Mesenteric fat pad (tissue), 1 donor: ENCODE measurements around the gene CDH19. TPM values are rescaled to one million over a fixed set of nuclear protein-coding genes. Genes with fewer than 3 reads are reported as not detected.
"Not testable (repeated sequence)": the region's sequence is repeated elsewhere in the genome, so short reads cannot be mapped to it uniquely, and the experiment has no call there.

Experiments used
- DNase-seq: peaks from one replicate; pipeline ENCODE4 v3.0.0-alpha.2; 2020; ENCODE audit warnings: low spot score
- total RNA-seq: library from RNA; stranded (reverse); fragmentation: NEBNext Ultra II Directional; extraction: Animal tissue kit (Norgen Biotek cat#: 25700); gene quantifications from one replicate; pipeline ENCODE4 v1.2.1, GENCODE V29; 2021
- donor health status: DM: yes; HTN: yes; CAD: no.

Gene CDH19
- total RNA-seq, 1 donor from 2014 or later = 0.35 TPM

DNA sequence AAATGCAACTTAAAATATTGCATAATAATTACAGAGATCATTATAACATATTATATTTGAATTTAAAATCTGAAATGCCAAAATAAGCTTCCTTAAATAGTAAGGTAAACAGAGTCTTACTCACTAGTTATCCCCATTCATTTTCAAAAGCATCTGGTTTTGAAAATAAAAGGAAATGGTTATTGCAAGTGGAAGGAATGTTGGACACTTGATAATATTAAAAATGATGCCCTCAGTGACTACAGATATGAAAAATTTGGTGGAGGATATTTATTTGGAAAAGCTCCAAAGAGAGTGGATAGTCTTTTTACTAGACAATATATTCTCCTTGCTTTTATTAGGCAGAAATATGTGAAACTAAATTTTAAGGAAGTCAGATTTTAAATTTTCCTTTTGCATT, 39.7 kb downstream of the CDH19 start:
- DNase-seq = no peak

DNA sequence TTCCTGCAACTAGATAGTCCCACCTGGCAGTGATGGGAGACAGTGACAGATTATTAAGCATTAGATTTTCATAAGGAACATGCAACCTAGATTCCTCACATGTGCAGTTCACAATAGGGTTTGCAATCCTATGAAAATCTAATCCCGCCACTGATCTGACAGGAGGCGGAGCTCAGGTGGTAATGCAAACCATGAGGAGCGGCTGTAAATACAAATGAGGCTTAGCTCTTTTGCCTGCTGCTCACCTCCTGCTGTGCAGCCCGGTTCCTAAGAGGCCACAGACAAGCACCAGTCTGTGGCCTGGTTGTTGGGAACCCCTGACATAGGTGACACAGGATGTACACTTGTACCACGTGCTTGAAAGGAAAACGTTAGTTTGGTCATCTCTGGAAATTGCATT, 41.6 kb downstream of the CDH19 start:
- DNase-seq = no peak

DNA sequence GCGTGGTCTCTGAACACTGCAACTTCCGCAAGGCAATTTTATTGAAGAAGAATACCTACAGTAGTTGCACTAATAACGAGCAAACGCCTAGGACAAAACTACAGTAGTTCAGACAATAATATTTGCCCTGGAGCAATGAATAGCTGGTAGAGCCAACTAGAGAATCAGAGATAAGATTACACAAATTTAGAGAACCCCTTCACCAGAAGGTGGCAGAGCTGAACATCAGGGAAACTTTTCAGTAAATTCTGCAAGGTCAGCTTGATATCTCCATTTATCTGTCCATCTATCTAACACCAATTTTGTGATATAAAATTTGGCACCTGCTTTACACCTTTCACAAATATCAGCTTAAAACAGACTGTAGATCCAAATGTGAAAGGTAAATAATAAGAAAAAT, 43.8 kb downstream of the CDH19 start:
- DNase-seq = no peak

DNA sequence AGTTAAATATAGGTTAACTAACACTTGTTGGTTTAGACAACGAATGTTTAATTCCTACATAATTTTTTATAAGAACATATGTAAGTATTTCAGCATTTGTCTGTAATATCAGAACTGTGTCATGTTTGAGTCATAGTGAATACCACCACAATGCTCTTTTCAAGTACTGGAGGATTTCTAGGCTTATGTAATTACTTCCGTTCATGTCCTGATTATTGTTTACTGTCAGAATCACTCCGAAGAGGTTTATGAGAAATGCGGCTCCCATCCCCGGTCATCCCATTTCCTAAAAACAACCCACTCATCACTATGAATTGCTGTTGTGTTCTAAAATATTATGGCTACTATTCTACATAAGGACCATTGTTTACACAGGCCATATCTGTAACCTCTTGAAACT, 45.1 kb downstream of the CDH19 start:
- DNase-seq = no peak

DNA sequence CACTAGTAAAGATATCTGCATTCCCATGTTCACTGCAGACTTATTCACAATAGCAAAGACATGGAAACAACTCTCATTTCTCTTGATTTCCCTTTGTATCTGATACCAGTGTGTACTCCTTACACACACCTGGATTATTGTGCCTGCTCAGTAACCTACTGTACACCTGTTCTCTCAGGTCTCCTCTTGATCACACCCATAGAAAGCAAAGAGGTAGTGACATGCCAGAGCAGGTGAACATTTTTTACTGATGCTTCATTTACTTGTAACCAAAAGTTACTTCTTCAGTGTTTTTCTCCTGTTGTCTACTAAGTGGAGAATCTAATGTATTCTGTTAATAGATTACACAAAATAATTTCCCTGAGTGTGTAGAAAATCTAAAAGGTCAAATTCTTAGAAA, 46.8 kb downstream of the CDH19 start:
- DNase-seq = no peak

DNA sequence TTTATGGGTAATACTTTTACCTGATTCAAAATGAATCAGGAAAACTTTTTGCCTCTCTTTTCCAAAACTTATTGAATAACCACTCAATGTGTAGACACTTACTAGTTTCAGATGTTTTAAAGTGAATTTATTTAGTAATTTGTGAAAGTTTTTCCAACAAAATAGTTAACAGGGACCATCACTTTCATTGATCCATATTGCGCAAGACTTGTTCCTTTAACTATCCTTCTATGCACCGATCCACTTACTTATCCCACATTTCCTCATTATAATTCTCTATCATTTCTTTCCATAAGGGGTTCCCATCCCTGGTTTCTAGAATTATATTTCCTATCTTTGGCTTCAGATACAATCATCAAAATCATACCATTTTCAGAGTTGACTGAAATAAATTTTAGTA, 48.3 kb downstream of the CDH19 start:
- DNase-seq = no peak

DNA sequence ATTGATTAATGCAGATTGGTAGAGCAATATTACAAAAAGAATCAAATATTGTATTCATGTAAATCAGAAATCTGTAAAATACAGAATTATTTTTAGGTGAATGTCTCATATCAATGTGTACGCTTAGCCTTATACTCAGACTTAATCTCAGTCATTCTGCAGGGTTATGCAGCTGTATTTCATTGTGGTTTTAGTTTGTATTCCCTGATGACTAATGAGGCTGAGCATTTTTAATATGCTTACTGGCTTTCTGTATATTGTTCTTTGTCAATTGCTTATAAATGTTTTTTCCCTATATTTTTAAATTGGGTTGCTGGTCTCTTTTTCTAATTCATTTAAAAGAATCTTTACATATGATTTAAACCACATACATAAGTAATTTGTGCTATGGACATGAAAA, 50.1 kb downstream of the CDH19 start:
- DNase-seq = no peak

DNA sequence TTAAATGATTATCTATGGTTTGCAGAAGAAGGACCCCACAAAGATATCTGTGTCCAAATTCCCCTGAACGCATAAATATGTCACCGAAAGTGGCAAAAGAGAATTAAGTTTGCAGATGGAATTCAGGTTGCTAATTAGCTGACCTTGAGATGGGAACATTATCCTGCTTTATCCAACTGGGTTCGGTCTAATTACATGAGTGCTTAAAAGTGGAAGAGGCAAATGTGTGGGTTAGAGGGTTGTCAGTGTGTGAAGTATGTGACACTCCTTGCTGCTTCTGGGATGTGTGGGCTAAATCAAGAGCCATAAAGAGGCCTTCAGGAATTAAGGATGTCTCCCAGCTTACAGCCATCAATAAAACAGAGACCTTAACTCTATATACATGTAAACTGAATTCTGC, 53.5 kb downstream of the CDH19 start:
- no peak for DNase-seq

DNA sequence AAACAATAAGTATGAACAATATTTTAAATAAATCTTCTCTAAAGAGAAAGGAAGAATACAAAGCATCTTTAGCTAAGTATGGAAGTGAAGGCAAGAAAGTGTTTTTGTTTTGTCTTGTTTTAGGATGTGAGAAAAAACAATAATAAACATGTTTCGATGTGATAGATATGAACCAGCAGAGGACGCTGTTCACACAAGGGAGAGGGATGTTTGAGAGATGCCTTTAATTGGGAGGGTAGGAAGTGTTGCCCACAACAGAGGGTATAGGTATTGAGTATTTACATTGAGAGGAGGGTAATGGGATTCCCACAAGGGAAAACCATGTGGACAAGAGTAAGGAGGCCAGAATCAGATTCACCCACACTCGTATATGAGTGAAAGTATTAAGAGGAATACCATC, 55.1 kb downstream of the CDH19 start:
- no peak for DNase-seq

DNA sequence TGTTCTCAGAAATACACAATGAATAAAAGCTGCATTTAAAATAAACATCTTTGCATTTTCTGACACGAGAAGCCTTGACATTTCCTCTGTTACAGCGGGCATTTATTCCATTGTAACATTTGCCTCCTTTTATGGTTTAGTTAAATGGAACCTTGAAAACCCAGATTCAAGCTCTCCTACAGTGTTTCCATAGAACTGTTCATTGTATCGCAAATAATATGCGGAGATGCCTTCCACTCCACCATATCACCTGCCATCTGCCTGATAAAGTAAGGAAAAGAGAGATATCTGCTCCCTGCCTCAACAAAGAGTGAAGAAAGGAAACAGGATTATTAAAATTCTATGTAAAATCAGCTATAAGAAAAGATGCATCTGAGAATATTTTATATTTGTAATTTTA, 69.8 kb downstream of the CDH19 start:
- no peak for DNase-seq

DNA sequence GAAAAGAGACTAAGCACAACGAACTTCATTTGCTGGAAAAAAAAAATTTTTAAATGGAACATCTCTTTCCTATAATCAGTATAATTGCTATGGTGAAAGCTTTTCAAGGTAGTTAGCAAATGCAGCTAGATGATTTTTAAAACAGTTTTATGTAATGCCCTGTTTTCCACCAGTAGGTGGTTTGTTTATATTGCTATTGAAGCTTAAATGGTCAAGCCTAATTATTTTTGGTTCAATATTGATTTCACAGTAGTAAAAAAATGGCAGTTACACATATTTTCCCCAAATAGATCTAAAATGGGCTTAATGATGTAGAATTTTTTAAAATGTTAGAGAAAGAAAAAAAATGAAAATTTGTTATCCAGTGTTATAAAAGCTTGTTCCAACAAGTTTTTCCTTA, 70.2 kb downstream of the CDH19 start:
- DNase-seq = no peak

DNA sequence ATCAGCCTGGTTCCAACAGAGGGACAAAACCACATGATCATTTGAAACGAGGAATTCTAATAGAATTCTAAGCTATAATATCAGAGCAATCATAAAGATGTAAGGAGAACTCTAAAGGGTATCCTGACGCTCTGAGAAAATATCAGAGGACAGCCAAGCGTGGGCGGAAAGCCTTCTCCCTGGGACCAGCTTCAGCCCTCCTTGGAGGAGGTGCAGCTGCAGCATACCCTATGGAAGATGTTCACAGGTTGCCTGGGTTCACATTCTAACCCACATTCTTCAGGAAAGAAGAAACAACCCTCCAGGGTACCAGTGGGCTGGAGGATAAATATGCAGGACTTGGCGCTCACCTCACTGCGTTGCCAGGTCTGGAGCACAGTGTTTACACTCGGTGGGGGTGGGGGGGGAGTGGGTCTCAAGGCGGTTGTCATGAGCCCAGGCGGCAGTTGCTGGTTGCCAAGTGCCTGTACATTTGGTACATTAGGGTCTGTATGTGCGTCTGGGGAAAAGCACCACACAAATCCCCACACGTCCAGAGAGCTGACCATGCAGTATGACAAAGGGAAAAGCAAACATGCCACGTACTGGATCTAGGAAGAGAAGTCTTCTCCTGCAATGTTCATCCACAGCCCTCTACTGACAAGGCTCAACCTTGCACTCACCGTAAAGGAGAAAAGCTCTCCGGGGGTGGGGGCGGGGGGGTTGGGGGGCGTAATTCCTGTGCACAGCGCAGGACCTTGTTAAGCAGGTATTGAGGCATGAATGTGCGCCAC, 80.5 kb downstream of the CDH19 start:
- DNase-seq = no peak

DNA sequence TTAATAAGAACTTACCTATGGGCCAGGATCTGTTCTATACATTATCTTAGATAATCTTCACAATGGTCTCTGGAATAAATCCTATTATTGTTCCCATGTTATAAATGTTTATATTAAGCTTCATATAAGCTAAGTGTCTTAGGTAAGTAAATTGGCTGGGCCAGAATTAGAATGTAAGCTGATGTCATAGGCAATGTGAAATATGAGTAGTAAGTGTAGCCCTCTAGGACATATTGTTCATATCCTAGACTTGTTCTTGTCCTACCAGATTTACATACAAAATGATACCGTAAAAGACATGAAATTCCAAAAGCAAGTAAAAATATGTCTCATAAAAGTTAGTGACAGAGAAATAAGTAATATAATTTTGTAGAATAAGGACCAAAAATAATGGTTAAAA, 89.9 kb downstream of the CDH19 start:
- DNase-seq = no peak

DNA sequence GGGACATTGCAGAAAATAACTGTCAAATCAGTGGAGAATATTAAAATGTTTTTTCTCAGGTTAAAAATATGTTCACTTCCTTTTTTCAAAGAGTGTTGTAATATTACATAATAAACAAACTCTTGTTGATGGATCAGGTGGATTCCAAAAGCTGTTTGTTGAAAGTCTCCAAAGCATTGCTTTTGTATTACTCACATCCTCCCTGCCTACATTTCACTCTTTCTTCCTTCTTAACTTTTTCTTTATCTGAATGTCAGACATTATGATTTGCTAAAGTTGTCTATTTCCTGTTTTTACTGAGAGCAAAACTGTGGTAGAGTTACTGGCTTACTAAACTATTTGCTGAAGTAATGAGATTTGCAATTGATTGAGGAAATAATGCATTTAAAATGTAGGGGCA, 92.1 kb downstream of the CDH19 start:
- DNase-seq = no peak

DNA sequence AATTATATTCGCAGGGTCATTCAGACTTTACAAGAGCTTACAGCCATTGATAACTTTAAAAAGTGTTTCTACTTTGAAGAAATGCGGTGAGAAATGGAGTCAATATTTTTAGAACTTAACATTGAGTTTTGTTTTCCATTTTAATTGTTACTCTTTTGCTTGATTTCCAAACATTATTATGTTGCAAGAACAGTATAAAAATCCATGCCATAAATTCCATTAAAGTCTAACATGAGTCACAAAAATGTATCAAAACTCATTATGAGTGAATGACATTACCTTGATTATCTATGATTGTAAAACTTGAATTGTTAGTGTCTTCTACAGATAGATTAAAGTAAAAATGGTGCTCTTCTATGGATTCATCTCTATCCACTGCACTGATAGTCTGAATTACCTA, 92.6 kb downstream of the CDH19 start:
- no peak for DNase-seq

DNA sequence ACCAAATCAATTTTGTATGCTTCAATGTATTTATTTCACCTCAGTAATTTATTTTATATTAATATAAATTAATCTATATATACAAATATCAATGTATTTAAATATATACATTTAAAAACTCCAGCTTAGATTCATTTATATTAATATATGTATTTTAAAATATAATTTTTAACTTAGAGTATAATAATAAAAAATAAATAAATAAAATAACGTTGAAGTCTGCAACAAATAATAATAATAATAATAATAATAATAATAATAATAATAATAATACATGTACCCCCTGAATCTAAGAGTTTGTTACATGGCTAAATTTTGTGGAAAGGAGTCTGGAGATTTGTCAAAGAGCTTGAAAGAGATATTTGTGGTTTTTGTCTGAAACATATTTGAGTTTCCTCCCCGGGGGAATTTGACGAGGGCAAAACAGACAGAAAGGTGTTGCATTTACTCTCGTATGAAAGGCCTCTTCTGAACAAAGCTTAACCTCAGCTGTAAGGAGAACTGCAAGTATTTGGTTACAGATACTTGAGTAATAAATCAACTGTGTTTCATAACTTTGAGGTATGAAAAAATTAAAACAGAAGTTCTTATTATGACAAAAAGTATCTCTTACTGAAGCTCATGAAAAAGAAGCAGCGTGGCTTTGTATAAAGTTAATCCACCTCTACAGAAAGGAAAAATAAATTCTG, 93.4 kb downstream of the CDH19 start:
- DNase-seq = no peak

DNA sequence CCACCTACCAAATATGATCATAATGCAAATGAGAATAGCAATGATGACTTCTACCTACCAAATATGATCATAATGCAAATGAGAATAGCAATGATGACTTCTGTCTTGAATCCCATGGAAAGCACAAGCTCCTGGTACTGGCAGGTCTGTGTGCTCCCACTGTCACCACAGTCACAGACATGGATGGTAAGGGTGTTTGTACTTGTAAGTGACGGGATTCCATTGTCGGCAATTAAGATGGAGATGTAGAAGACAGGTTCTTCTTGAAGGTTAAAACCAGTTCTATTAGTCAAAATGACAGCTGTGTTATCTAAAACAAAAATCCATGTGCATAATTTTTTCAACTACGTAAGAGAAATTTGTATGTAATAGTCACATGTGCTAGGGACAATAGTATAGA, 95.0 kb downstream of the CDH19 start:
- DNase-seq = no peak

DNA sequence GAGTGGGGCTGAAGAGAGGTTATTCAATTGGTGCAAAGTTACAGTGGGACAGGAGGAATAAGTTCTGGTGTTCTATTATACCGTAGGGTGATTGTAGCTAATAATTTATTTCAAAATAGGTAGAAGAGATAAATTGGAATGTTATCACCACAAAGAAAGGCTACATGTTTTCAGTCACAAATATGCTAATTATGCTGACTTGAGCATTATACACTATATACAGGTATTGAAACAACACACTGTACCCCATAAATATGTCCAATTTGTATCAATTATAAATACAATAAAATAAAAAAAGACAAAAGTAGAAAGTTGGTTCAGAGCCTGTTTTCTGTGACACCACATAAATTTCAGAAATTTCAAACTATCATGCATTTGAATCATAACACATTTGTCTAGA, 97.7 kb downstream of the CDH19 start:
- no peak for DNase-seq

DNA sequence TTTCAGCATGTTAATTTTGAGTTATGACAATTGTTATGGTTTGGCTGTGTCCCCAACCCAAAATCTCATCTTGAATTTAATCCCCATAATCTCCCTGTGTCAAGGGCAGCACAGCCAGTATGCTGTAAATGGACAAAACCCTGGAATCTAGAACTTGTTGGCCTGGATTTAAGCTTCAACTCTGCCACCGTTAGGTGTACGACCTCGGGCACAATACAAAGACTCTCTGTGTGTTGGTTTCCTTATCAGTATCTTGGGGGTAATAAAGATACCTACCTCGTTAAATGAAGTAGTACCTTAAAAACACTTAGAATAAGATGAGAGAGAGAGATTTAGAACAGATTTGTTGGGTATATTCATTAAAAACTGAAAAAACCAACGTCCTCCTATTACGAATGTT, 106.5 kb downstream of the CDH19 start:
- no peak for DNase-seq

DNA sequence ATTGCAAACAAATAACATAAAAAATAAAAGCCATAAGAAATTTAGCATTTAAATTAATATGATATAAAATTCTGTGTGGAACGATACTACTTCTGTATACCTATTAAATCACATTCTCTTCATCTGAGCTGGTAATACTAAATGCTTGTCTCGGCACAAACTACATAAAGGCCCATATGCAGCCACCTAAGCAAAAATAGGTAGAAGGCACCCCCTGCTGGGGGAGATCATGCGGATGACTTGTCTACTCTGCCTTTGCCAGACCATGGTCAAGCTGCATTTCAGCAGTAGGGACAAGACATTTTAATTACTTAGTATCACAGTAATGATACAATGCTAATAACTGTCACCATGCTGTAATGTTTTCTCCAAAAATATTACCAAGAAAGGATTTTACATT, 108.0 kb downstream of the CDH19 start:
- no peak for DNase-seq

DNA sequence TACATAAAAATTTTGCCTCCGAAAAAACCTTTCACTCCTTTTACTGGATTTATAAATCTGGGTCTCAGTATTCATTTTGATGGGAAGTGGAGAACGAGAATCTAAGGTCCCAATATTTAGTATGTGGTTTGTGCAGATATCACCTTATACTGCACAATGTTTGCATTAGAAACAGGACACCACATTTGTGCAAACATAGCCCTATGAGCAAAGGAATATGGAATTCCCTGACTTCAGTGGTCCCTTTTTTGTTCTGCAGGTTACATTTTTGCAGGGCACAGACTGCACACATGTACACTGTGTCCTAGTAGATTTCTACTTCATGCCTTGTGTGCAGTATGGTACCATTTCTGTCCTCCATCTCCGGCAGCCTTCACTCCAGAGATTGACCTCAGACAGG, 130.0 kb downstream of the CDH19 start:
- no peak for DNase-seq

DNA sequence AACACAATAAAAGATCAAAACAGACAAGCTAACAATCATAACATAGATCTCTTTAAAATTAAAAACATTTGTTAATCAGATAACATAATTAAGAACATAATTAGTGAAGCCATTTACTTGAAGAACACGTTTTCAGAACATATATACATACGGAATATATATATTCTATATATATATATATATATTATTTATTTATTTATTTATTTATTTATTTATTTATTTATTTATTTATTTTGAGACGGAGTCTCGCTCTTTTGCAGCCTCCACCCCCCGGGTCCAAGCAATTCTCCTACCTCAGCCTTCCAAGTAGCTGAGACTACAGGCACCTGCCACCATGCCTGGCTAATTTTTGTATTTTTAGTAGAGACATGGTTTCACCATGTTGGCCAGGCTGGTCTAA, 137.7 kb downstream of the CDH19 start:
- not testable (repeated sequence) for DNase-seq

DNA sequence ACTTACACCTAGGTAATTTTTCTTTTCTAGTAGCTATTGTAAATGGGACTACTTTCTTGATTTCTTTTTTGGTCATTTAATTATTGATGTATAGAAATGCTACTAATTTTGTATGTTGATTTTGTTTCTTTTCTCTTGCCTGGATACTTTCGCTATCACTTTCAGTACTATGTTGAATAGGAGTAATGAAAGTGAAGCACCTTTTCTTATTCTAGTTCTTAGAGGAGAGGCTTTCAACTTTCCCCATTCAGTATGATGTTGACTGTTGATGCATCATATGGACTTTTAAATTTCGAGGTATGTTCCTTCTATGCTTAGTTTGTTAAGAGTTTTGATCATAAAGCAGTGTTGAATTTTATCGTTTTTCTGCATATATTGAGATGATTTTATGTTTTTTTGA, 142.5 kb downstream of the CDH19 start:
- no peak for DNase-seq
